ACHN (cell line): Measurements from ENCODE around the gene MEX3D.
A peak's percentile ranks its signal among the peaks of the same experiment; 100 is the strongest.

Experiments used
- DNase-seq: peaks from one replicate; pipeline ENCODE4 v3.0.0-alpha.2; 2015
- in situ Hi-C: cut with HindIII; loops from 2 replicates; pipeline ENCODE4 v1.10.0; 2017; ENCODE audit warnings: low sequenced_read_pairs, low pct_ligation_motif_present, low pct_unique_long_range_greater_than_20kb

MEX3D gene

GRCh38 chr19:1576242-1577089 is 8.3 kb upstream of the MEX3D start:
- in situ Hi-C loops, result no loop called here
- DNase-seq, result no peak

GRCh38 chr19:1575323-1576241 is 7.5 kb upstream of the MEX3D start:
- in situ Hi-C loops, result no loop called here
- DNase-seq, result no peak

- DNase-seq, result no peak
- in situ Hi-C loops, result no loop called here
These were observed 6.4 kb upstream of the MEX3D start for GRCh38 chr19:1574354-1575136.

- DNase-seq, result no peak
- in situ Hi-C loops, result no loop called here
These were observed 4.7 kb upstream of the MEX3D start for GRCh38 chr19:1572795-1573194.

GRCh38 chr19:1571358-1571757 is 3.2 kb upstream of the MEX3D start:
- in situ Hi-C loops, result no loop called here

GRCh38 chr19:1570836-1571235 is 2.7 kb upstream of the MEX3D start:
- no peak for DNase-seq
- in situ Hi-C loops, result no loop called here

More at GRCh38 chr19:1571358-1571757, 3.2 kb upstream of the MEX3D start:
- no peak for DNase-seq

GRCh38 chr19:1569997-1570396 is 1.9 kb upstream of the MEX3D start:
- DNase-seq, result no peak
- in situ Hi-C loops, result no loop called here

- in situ Hi-C loops, result no loop called here
- DNase-seq, result no peak
These were observed 287 bp downstream of the MEX3D start for GRCh38 chr19:1567848-1568227.

GRCh38 chr19:1567116-1567847 is 843 bp downstream of the MEX3D start:
- DNase-seq, result peak; percentile 40
- in situ Hi-C loops, result no loop called here

- in situ Hi-C loops, result no loop called here
- peak; percentile 81 for DNase-seq
These were observed 1.6 kb downstream of the MEX3D start for GRCh38 chr19:1566392-1567115.

- DNase-seq, result no peak
- in situ Hi-C loops, result no loop called here
These were observed 4.9 kb downstream of the MEX3D start for GRCh38 chr19:1563251-1563650.

GRCh38 chr19:1561236-1561842 is 6.8 kb downstream of the MEX3D start:
- DNase-seq, result no peak
- in situ Hi-C loops, result no loop called here

- no peak for DNase-seq
- in situ Hi-C loops, result no loop called here
These were observed 7.7 kb downstream of the MEX3D start for GRCh38 chr19:1560286-1560882.

GRCh38 chr19:1558552-1558951 is 9.6 kb downstream of the MEX3D start:
- in situ Hi-C loops, result no loop called here
- no peak for DNase-seq

GRCh38 chr19:1556390-1557070 is 11.6 kb downstream of the MEX3D start:
- in situ Hi-C loops, result no loop called here
- no peak for DNase-seq
